H1 (cell line): ENCODE data around the gene GNB1. TPM values are rescaled to one million over a fixed set of nuclear protein-coding genes. Genes with fewer than 3 reads are reported as not detected.
A peak's percentile ranks its signal among the peaks of the same experiment; 100 is the strongest.

Experiments
- CTCF ChIA-PET: fragments of 300-600 bp; sonication (Branson Sonifier 250); formaldehyde crosslinking; loops from one replicate; lab custom pipeline; 2021; ENCODE audit not compliant: partially characterized antibody; lab: Charles Lee
- POLR2A ChIA-PET: fragments of 300-600 bp; sonication (Branson Sonifier 250); formaldehyde crosslinking; loops from one replicate; lab custom pipeline; 2021; ENCODE audit warnings: inconsistent platforms; ENCODE audit not compliant: partially characterized antibody; lab: Charles Lee
- DNase-seq, 2 experiments: peaks; one replicate each; pipeline versions ENCODE4 v3.0.0 to v3.0.0-alpha.2; 2010 to 2022; ENCODE audit warnings: low spot score in 2 of 2, low read depth in 1 of 2, mixed read lengths in 1 of 2
- FAIRE-seq: peaks from 2 replicates; lab custom pipeline; 2011; peaks lifted over from hg19 to GRCh38; lab: Jason Lieb, UNC
- H2AFZ ChIP-seq: 2 replicates; pipeline ENCODE4 v1.8.1; 2012; ENCODE audit warnings: low read length, inconsistent platforms
- H2AK5ac ChIP-seq: 2 replicates; pipeline ENCODE4 v1.6.1; 2013; ENCODE audit warnings: low read depth, low read length
- H2BK120ac ChIP-seq: replicated peaks from 2 replicates; pipeline ENCODE3; 2013; ENCODE audit warnings: low read depth, low read length, inconsistent platforms
- H2BK12ac ChIP-seq: 2 replicates; pipeline ENCODE4 v1.6.1; 2013; ENCODE audit warnings: low read depth, low read length
- H2BK15ac ChIP-seq: 2 replicates; pipeline ENCODE4 v1.6.1; 2013; ENCODE audit warnings: low read length
- H2BK20ac ChIP-seq: 2 replicates; pipeline ENCODE4 v1.6.1; 2013; ENCODE audit warnings: low read length
- H2BK5ac ChIP-seq: 2 replicates; pipeline ENCODE4 v1.6.1; 2013; ENCODE audit warnings: low read depth, low read length
- H3K14ac ChIP-seq: 2 replicates; pipeline ENCODE4 v1.6.1; 2013; ENCODE audit warnings: inconsistent platforms; ENCODE audit not compliant: insufficient read length
- H3K18ac ChIP-seq: 2 replicates; pipeline ENCODE4 v1.6.1; 2013; ENCODE audit warnings: low read length; ENCODE audit errors: extremely low read depth
- H3K23ac ChIP-seq: 2 replicates; pipeline ENCODE4 v1.6.1; 2013; ENCODE audit warnings: inconsistent platforms; ENCODE audit not compliant: insufficient read length
- H3K23me2 ChIP-seq: 2 replicates; pipeline ENCODE4 v1.6.1; 2013; ENCODE audit warnings: low read depth, low read length
- H3K27ac ChIP-seq: 2 replicates; pipeline ENCODE4 v1.6.1; 2011; ENCODE audit warnings: low read depth, low read length, inconsistent platforms
- H3K27me3 ChIP-seq, 4 experiments: replicated peaks in 1 of 4; 1 replicate in 1 of 4; 2 replicates in 3 of 4; pipeline versions ENCODE4 v1.6.1 to v1.8.1; 2011 to 2013; ENCODE audit warnings: low read length in 3 of 4, mild to moderate bottlenecking in 3 of 4, inconsistent platforms in 2 of 4, mixed read lengths in 2 of 4, moderate library complexity in 1 of 4; ENCODE audit not compliant: control insufficient read depth in 3 of 4, insufficient read depth in 3 of 4; ENCODE audit errors: extremely low read depth in 1 of 4
- H3K36me3 ChIP-seq, 4 experiments: 2 replicates each; pipeline versions ENCODE4 v1.6.1 to v1.8.1; 2011 to 2013; ENCODE audit warnings: mild to moderate bottlenecking in 4 of 4, low read length in 3 of 4, moderate library complexity in 2 of 4, control low read depth in 1 of 4, inconsistent platforms in 1 of 4; ENCODE audit not compliant: insufficient read depth in 4 of 4, control insufficient read depth in 2 of 4
- H3K4ac ChIP-seq: replicated peaks from 2 replicates; pipeline ENCODE3; 2013; ENCODE audit warnings: low read length, low read depth, mixed read lengths, inconsistent platforms; ENCODE audit not compliant: insufficient read length
- H3K4me1 ChIP-seq, 4 experiments: replicated peaks in 1 of 4; 1 replicate in 1 of 4; 2 replicates in 3 of 4; pipeline versions ENCODE4 v1.6.1 to v1.8.1; 2011 to 2013; ENCODE audit warnings: low read length in 3 of 4, inconsistent platforms in 2 of 4, mixed read lengths in 1 of 4; ENCODE audit not compliant: insufficient read depth in 4 of 4, control insufficient read depth in 3 of 4
- H3K4me2 ChIP-seq, 2 experiments: 2 replicates each; pipeline versions ENCODE4 v1.6.1 to v1.8.1; 2011 to 2013; ENCODE audit warnings: low read depth in 2 of 2, low read length in 2 of 2, control low read depth in 1 of 2, inconsistent platforms in 1 of 2, mild to moderate bottlenecking in 1 of 2; ENCODE audit not compliant: insufficient read depth in 1 of 2
- H3K4me3 ChIP-seq, 4 experiments: fragments of 200-600, 300-600 bp in 1 of 4; sonication (generic), shearing (Covaris generic), sonication (Bioruptor Twin) in 1 of 4; 2 replicates each; pipeline versions ENCODE4 v1.5.1 to v1.8.1; 2011 to 2016; ENCODE audit warnings: low read length in 4 of 4, low read depth in 3 of 4, control low read depth in 2 of 4, inconsistent platforms in 2 of 4, mild to moderate bottlenecking in 2 of 4, mixed read lengths in 1 of 4, moderate library complexity in 1 of 4; ENCODE audit not compliant: insufficient read depth in 2 of 4; ENCODE audit errors: extremely low read depth in 1 of 4
- H3K56ac ChIP-seq: replicated peaks from 2 replicates; pipeline ENCODE3; 2013; ENCODE audit warnings: low read depth, mild to moderate bottlenecking, mixed read lengths, low read length, inconsistent platforms; ENCODE audit not compliant: insufficient read length
- H3K79me1 ChIP-seq: 2 replicates; pipeline ENCODE4 v1.6.1; 2013; ENCODE audit warnings: low read depth, low read length, control low read depth
- H3K79me2 ChIP-seq, 2 experiments: 2 replicates each; pipeline versions ENCODE4 v1.6.1 to v1.8.1; 2012 to 2013; ENCODE audit warnings: low read length in 2 of 2, mild to moderate bottlenecking in 2 of 2, inconsistent platforms in 1 of 2; ENCODE audit not compliant: insufficient read depth in 2 of 2, control insufficient read depth in 1 of 2
- H3K9ac ChIP-seq, 4 experiments: replicated peaks in 1 of 4; 1 replicate in 1 of 4; 2 replicates in 3 of 4; pipeline versions ENCODE4 v1.6.1 to v1.8.1; 2011 to 2013; ENCODE audit warnings: low read depth in 3 of 4, low read length in 3 of 4, control low read depth in 2 of 4, mild to moderate bottlenecking in 2 of 4, moderate library complexity in 2 of 4, inconsistent platforms in 1 of 4; ENCODE audit errors: extremely low read depth in 1 of 4
- H3K9me3 ChIP-seq, 2 experiments: 2 replicates each; pipeline versions ENCODE4 v1.6.1 to v1.8.1; 2012 to 2013; ENCODE audit warnings: mild to moderate bottlenecking in 2 of 2, moderate library complexity in 2 of 2, control low read depth in 1 of 2, inconsistent platforms in 1 of 2, low read depth in 1 of 2, low read length in 1 of 2, mixed read lengths in 1 of 2; ENCODE audit not compliant: insufficient read depth in 2 of 2
- H4K20me1 ChIP-seq, 2 experiments: replicated peaks in 1 of 2; 2 replicates each; pipeline versions ENCODE3 to v1.8.1; 2011 to 2013; ENCODE audit warnings: inconsistent platforms in 2 of 2, low read length in 2 of 2, mild to moderate bottlenecking in 1 of 2; ENCODE audit not compliant: insufficient read depth in 2 of 2, control insufficient read depth in 1 of 2
- H4K5ac ChIP-seq: 2 replicates; pipeline ENCODE4 v1.6.1; 2013; ENCODE audit warnings: low read length, low read depth, mixed read lengths, inconsistent platforms; ENCODE audit not compliant: insufficient read length
- H4K8ac ChIP-seq: 2 replicates; pipeline ENCODE4 v1.8.0; 2013; ENCODE audit warnings: mild to moderate bottlenecking, moderate library complexity, low read length, inconsistent platforms; ENCODE audit not compliant: insufficient read depth; ENCODE audit errors: extremely low read depth
- H4K91ac ChIP-seq: replicated peaks from 2 replicates; pipeline ENCODE3; 2013; ENCODE audit warnings: low read length, mixed read lengths, inconsistent platforms; ENCODE audit not compliant: insufficient read length
- FOSL1 ChIP-seq: IDR thresholded peaks from 2 replicates; pipeline ENCODE4 v1.6.1; 2011; ENCODE audit warnings: mild to moderate bottlenecking, low read depth, low read length, moderate library complexity; ENCODE audit not compliant: insufficient read depth
- GABPA ChIP-seq: IDR thresholded peaks from 2 replicates; pipeline ENCODE4 v1.6.1; 2011; ENCODE audit warnings: mild to moderate bottlenecking, low read length, moderate library complexity, borderline replicate concordance; ENCODE audit not compliant: insufficient read depth
- JUND ChIP-seq: IDR thresholded peaks from 2 replicates; pipeline ENCODE4 v1.6.1; 2011; ENCODE audit warnings: mild to moderate bottlenecking, improper control_type of control experiment, low read length
- KDM5A ChIP-seq: fragments of 200-600 bp; IDR thresholded peaks from 2 replicates; pipeline ENCODE4 v1.7.1; 2012; ENCODE audit warnings: mild to moderate bottlenecking, low read length, inconsistent platforms, mixed read lengths
- MAFK ChIP-seq: IDR thresholded peaks from 2 replicates; pipeline ENCODE4 v1.6.1; 2012; ENCODE audit warnings: low read depth, mild to moderate bottlenecking, improper control_type of control experiment, low read length
- PHF8 ChIP-seq: fragments of 200-600 bp; sonication (generic); conservative IDR thresholded peaks from 2 replicates; pipeline ENCODE4 v1.7.1; 2012; ENCODE audit warnings: low read depth, mild to moderate bottlenecking, inconsistent platforms, low read length, moderate library complexity
- POLR2A ChIP-seq, 2 experiments: IDR thresholded peaks; 1 replicate in 1 of 2; 2 replicates in 1 of 2; pipeline ENCODE4 v1.6.1; 2011; ENCODE audit warnings: low read depth in 2 of 2, low read length in 2 of 2, mild to moderate bottlenecking in 2 of 2; ENCODE audit errors: control extremely low read depth in 1 of 2
- WGBS, 2 experiments: shearing (Covaris generic) in 1 of 2; methylation state at CpG; one replicate each; pipeline versions ENCODE4 v1.1.6 to v1.1.7; 2013 to 2015; ENCODE audit warnings: low lambda C conversion rate in 2 of 2, mixed read lengths in 2 of 2, inconsistent platforms in 1 of 2, low coverage in 1 of 2, missing lambda C conversion rate in 1 of 2; ENCODE audit not compliant: insufficient replicate concordance in 2 of 2, insufficient coverage in 1 of 2, insufficient read length in 1 of 2; ENCODE audit errors: extremely low coverage in 1 of 2, missing lambda C conversion rate in 1 of 2; 5-methylcytosine and 5-hydroxymethylcytosine counted together
- polyA plus RNA-seq, 7 experiments: library from polyadenylated mRNA; depleted of rRNA in 3 of 7; stranded (reverse) in 5 of 7; unstranded in 2 of 7; fragments of >200 nt in 5 of 7; fragments of 200-250 nt in 2 of 7; gene quantifications; 1 replicate in 5 of 7; 2 replicates in 1 of 7; 4 replicates in 1 of 7; pipeline versions ENCODE4 v1.2.1 to v1.2.3, GENCODE V29; 2011 to 2013; ENCODE audit warnings: missing spikeins in 2 of 7, mixed read lengths in 2 of 7
- total RNA-seq: library from RNA; stranded (reverse); fragmentation: NEBNext Ultra II Directional; extraction: Animal tissue kit (Norgen Biotek cat#: 25700); gene quantifications from 2 replicates; pipeline ENCODE4 v1.2.1, GENCODE V29; 2021

Gene GNB1
- total and polyA plus RNA-seq, 2 of the 8 experiments (the other 6 are each of a cell fraction or from before 2014, with no cell fraction given), result 343 to 382 TPM

DNA sequence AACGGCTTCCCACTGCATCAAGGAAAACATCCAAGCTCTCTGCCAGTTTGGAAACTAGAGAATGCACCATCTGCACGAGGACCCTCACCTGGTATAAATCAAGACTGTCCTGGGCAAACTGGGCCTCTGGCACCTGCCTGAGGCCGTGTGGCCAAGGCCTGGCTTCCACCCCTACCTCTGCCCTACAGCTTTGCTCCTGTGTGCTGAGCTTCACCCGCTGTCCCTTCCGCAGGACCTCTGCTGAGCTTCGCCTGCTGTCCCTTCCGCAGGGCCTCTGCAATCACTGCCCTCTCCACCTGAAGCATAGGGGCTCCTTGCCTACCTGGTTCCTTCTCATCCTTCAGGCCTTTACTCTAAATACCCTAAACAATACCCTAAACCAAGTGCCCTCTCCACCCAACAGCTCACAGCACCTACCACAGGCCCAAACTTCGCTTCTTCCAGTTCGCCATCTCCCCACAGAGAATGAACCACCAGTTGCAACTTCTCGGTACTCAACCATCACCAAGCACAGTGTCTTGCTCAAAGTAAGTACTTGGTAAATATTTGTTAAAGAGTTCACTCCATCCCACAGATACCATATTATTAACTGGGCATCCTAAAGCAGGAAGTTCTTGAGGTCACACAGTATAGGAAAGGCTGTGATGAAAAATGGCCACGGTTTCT is 18.4 kb downstream of the GNB1 start:
- no peak overlapping the region for H3K18ac ChIP-seq
- CTCF ChIA-PET, result interaction anchor here (0.9 to 4.0 kb wide), 7 partner anchors 9 to 84 kb away, joined by 3 to 26 read pairs (median 4); no protein-coding TSS in a partner anchor
- DNase-seq, result no peak
- H3K23ac ChIP-seq, result no peak overlapping the region
- H3K9ac ChIP-seq, result no peak overlapping the region
- no peaks in the 10 kb centered on the region; a peak in 1 of 7 replicates for H3K4me1 ChIP-seq
- H4K8ac ChIP-seq, result no peak overlapping the region
- peaks cover 72 to 98% of the 10 kb centered on the region in 2 experiments for H3K79me2 ChIP-seq
- POLR2A ChIA-PET, result interaction anchor here (1.1 to 4.1 kb wide), 5 partner anchors 9 to 92 kb away, joined by 3 to 33 read pairs (median 5); no protein-coding TSS in a partner anchor
- H3K4ac ChIP-seq, result no peak overlapping the region
- peaks cover 8 to 30% (median 19%) of the 10 kb centered on the region in 4 experiments; a peak in 7 of 8 replicates for H3K36me3 ChIP-seq
- H4K20me1 ChIP-seq, result peaks cover 27 to 42% of the 10 kb centered on the region in 2 experiments
- no peak overlapping the region for H2AFZ ChIP-seq
- no peak overlapping the region for H2BK120ac ChIP-seq
- no peak overlapping the region for H2BK15ac ChIP-seq
- WGBS, 2 experiments, result 92% methylated on average over 11 of the region's 11 CpGs; no CpG with 5 or more reads in 1 of the 2 experiments
- no peak overlapping the region for H2BK12ac ChIP-seq
- peaks cover 7% of the 10 kb centered on the region for H3K79me1 ChIP-seq
- no peak overlapping the region for H3K4me3 ChIP-seq
- H3K14ac ChIP-seq, result no peak overlapping the region
- H4K91ac ChIP-seq, result no peak overlapping the region
- no peak overlapping the region for H3K4me2 ChIP-seq
- H3K27ac ChIP-seq, result peak overlapping the region; percentile 17; the same call in 1 of the 2 replicates
- no peaks in the 10 kb centered on the region for H3K27me3 ChIP-seq
- H3K56ac ChIP-seq, result no peak overlapping the region
- H2BK20ac ChIP-seq, result no peak overlapping the region
- no peak overlapping the region for H4K5ac ChIP-seq
- peaks cover 0 to 4% of the 10 kb centered on the region in 2 experiments; a peak in 1 of 4 replicates for H3K9me3 ChIP-seq
- TF ChIP-seq GABPA (no peak), FOSL1 (no peak), JUND (no peak), KDM5A (no peak), POLR2A (IDR thresholded peaks at IDR 0.05; ENCODE audit: control extremely low read depth in 1 of 2, low read depth in 2 of 2, low read length in 2 of 2) (no peak), PHF8 (no peak), MAFK (no peak)
- no peaks in the 10 kb centered on the region for H3K23me2 ChIP-seq
- no peak overlapping the region for H2AK5ac ChIP-seq
- FAIRE-seq, result no peak
- H2BK5ac ChIP-seq, result peak overlapping the region; percentile 71
